Stimulated activated CD4-positive, alpha-beta T cell treated with anti-CD3 and anti-CD28 coated beads, Interleukin-1b, Interleukin-23, amount 100 ng/mL, for 1 hour (primary cell): ENCODE measurements around the gene CACNA2D3.
"Not testable (repeated sequence)": the region's sequence is repeated elsewhere in the genome, so short reads cannot be mapped to it uniquely, and the experiment has no call there.

Experiments
- DNase-seq, 2 donors: peaks; one replicate each; pipeline ENCODE4 v3.0.0-alpha.2; 2020; ENCODE audit warnings: low read depth in 2 of 2

The CACNA2D3 gene

GRCh38 chr3:54964081-54964480 lies 841.7 kb downstream of the CACNA2D3 start:
- no peak for DNase-seq

GRCh38 chr3:54965746-54966145 lies 843.4 kb downstream of the CACNA2D3 start:
- DNase-seq: no peak

GRCh38 chr3:54966979-54967378 lies 844.6 kb downstream of the CACNA2D3 start:
- DNase-seq: no peak

GRCh38 chr3:54967731-54968161 lies 845.4 kb downstream of the CACNA2D3 start:
- DNase-seq: no peak

DNA sequence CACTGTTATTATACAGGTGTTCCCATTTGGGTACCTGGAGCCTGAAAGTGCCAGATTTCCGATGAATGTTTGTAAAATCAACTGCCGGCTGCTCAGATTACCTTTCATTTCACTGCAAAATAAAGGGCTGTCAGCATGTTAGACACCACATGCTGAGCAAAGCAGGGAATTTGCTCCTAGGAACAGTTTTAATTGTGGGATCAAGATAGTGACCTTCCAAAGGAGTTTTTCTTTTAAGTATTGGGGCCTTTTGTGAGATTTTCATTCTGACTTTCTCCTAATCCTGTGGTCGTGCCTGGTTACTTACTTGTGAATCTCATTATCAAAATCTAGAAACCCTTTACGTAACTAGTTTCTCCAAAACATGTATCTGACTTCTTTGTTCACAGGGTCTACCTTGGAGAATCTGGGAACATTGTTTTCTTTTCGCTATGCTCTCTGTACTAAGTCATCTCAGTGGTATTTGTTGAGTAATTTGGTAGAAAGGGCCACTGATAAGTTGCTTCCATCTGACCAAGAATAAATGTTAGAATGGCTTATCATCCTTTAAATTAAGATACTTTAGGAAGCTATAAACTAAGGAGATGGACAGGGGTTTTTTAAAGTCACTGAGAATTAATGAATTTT lies 846.3 kb downstream of the CACNA2D3 start:
- no peak for DNase-seq

- no peak for DNase-seq
Measured at GRCh38 chr3:54969652-54970051, 847.3 kb downstream of the CACNA2D3 start.

DNA sequence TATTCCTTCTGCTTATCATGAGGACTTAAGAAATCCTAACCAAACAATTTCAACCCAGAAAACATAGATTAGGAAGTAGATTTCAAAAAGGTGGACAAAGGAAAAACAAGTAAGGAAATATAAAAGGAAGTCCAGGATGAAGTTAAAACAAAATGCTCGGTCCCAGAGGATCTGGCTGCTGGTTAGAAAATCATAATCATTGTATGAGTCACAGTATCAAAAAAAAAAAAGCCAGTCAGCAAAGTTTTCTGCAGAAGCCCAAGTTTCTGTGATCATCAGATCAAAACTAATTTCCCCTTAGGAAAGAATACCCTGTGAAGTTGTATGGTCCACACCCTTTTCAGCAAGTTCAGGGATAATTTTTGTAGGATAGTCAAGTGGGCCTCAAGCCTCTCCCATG lies 848.5 kb downstream of the CACNA2D3 start:
- DNase-seq: no peak

DNA sequence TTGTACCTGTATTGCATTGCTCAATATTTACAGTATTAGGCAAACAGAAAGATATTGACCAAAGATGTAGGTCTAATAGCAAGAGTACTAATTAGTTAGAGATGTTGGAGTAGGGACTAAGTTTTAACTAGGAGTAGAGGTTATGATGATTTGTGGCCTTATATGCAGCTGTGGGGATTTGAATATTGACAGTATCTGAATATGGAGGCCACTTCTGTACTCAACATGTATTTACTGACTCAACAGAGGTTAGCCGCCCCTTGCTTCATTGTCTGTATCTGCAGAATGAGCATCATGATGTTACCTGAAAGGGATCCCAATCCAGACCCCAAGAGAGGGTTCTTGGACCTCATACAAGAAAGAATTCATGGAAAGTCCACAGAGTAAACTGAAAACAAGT lies 855.1 kb downstream of the CACNA2D3 start:
- DNase-seq: no peak

GRCh38 chr3:54977946-54978345 lies 855.6 kb downstream of the CACNA2D3 start:
- DNase-seq: not testable (repeated sequence)

DNA sequence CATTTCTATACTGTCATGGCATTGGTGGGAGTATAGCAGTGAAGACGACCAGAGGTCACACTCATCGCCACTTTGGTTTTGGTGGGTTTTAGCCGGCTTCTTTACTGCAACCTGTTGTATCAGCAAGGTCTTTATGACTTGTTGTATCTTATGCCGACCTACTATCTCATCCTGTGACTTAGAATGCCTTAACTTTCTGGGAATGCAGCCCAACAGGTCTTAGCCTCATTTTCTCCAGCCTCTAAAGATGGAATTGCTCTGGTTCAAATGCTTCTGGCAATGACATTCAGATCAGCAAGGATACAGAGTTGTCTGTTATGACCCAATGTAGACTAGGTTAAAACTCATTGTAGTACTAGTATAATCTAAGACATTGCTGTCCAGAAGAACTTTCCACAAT lies 860.5 kb downstream of the CACNA2D3 start:
- no peak for DNase-seq

DNA sequence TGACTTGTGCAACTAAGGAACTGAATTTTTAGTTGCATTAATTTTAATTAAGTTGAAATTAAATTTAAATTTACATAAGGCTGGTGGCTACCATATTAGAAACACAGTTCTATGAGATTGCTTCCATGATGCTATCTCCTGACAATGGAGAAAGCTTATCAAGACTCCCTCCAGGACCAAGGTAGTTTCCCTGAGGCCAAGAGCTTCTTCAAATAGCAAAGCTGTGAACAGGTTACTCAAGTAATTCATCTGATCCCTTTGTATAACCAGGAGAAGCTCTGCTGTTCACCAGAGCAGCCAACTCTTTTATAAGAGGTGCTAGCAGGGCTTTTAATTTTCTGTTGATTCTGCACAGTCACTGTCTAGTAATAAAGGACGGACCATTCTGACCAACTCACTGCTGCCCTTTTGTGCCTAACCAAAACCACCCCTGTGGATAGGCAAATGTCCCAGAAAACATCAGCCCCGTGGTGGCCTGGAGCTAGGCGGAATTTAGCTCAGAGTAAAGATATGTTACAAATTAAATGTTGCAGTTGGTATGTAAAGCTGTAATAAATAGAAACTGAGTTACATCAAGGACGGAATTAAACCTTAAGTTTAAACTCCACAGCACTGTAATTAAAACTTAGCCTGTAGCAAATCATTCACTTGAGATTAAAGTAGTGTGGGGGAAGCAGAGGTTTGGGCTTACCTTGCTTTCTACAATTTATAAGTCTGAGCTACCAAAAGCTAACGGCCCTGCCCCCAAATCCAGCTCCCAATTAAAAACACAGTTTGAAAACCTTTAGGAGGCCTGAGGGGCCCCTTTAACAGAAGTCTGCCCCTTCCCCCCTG lies 861.1 kb downstream of the CACNA2D3 start:
- DNase-seq: no peak

GRCh38 chr3:54985856-54986255 lies 863.5 kb downstream of the CACNA2D3 start:
- no peak for DNase-seq

DNA sequence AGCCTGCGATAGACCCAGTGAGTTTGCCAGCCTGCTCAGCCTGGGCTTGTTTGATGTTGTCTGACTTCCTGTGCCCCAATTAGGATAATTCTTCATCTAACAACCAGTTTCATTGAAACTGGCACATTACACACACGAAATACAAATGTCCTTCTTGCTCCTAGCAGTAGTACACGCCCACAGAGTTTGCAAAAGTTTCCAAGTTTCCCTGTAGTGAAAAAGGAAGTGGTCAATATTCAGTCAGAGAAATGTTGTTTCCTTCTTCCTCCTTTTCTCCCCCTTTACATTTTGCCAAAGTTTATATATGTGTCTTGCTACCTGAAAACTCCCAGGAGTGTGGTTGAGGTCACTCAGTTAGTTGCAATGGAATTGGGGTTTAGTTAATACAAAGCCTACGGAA lies 863.9 kb downstream of the CACNA2D3 start:
- no peak for DNase-seq

GRCh38 chr3:54987719-54988118 lies 865.4 kb downstream of the CACNA2D3 start:
- DNase-seq: no peak

- DNase-seq: no peak
Measured at GRCh38 chr3:54988302-54988837, 866.0 kb downstream of the CACNA2D3 start.

- DNase-seq: no peak
Measured at GRCh38 chr3:54988838-54989630, 866.7 kb downstream of the CACNA2D3 start.

DNA sequence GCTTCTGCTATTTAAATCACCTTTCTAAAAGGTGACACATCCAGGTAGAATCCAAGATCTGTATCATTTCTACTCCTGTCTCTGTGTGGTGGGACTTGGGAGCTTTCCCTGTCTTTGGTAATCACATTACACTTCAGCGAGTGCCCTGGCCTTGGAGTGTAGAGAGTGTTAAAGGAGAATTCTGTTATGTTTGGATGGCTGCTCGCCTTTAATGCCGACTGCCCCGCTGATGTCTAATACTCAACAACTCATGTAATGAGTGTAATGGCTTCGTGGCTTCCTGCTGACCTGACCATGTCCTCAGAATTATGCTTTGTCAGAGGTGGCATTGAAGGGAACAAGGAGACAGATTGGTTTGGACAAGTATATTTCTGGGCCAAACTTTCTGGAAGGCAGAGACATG lies 871.8 kb downstream of the CACNA2D3 start:
- DNase-seq: no peak

- DNase-seq: no peak
Measured at GRCh38 chr3:54999159-54999558, 876.8 kb downstream of the CACNA2D3 start.

DNA sequence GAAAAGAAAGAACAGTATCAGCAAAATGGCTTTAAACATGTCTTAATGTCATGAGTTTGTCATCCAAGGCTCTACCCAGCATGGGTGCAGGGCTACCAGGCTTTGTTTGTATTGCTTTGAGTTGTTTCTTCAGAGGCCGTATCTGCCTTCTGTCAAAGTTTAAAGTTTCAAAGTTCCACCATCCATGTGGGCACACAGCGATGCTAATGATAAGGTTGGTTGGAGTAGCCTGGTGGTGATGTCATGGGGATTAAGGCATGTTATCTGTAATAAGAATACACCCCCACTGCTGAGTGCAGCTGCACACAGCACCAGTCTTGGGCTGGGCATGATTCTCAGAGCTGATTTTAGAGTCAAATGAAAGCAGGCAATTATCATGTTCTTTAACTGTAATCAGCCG lies 877.5 kb downstream of the CACNA2D3 start:
- DNase-seq: no peak

DNA sequence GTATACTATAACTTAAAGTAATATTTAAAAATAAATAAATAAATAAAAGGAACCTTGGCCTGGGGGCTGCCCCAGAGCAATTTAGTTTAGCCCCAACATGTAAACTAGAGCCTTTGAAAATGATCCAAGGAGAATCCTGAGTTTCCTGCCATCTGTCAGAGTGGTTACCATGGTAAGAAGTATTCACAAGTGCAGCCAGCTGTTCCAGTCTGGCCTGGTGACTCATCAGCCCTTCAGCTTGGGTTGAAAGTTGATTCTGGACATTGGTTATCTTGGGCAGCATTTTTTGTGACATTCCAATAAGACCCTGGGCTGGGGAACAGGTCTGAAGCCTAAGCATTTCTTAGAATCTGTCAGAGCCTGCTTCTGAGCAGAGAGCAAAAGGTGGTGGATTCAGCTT lies 878.2 kb downstream of the CACNA2D3 start:
- DNase-seq: no peak

GRCh38 chr3:55000953-55001352 lies 878.6 kb downstream of the CACNA2D3 start:
- no peak for DNase-seq

GRCh38 chr3:55002416-55002930 lies 880.1 kb downstream of the CACNA2D3 start:
- DNase-seq: no peak
